ENCODE data around the gene STXBP5. TPM values are rescaled to one million over a fixed set of nuclear protein-coding genes. Genes with fewer than 3 reads are reported as not detected.

The STXBP5 gene
- 10 to 100 TPM; 11.4 to 11.5 TPM for total RNA-seq

DNA sequence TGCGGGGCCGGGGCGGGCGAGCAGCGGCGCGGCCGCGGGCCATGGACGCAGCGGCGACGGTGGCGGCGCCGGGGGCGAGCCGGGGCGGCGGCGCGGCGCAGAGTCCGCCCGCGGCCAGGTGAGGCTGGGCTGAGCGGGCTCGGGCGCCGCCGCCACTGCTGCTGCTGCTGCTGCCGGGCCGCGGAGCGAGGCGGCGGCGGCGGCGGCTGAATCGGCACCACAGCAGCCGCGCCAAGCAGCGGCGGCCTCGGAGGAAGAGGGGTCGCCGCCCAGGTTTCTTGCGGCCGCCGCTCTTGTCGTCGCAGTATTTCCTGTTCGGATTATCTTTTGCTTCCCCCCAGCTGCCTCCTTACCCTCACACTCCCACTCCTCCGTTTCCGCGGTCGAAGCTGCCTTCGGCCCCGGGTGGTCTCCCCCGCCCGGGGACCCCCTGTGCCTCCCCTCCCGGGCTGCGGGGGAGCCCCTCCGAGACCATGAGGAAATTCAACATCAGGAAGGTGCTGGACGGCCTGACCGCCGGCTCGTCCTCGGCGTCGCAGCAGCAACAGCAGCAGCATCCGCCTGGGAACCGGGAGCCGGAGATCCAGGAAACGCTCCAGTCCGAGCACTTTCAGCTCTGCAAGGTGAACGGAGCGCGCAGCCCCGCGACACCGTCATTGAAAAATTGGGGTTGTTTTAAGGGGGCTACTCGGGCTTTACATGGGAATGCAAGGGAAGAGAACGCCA lies at the start of gene STXBP5:
Gene STXBP5 (plus strand): TSS at position 358 of the 726 bp plus-strand sequence. CDS start 116 bp downstream, at position 474.
- CTCF ChIA-PET = interaction anchor here (0.8 kb wide), 1 partner anchor 13 kb away, joined by 3 read pairs; no protein-coding TSS in a partner anchor
- Mint-ChIP-seq H3K36me3 (ENCODE audit: low read depth) (peaks cover 2% of the 10 kb centered on the region), H3K4me1 (ENCODE audit: low read depth) (peaks cover 32% of the 10 kb centered on the region), H3K27ac (peak within 1 kb of the TSS; percentile 98), H3K4me3 (peak within 1 kb of the TSS; percentile 95), H3K27me3 (no peaks in the 10 kb centered on the region), H3K9me3 (no peaks in the 10 kb centered on the region)
- TF ChIP-seq, protein P1, sequence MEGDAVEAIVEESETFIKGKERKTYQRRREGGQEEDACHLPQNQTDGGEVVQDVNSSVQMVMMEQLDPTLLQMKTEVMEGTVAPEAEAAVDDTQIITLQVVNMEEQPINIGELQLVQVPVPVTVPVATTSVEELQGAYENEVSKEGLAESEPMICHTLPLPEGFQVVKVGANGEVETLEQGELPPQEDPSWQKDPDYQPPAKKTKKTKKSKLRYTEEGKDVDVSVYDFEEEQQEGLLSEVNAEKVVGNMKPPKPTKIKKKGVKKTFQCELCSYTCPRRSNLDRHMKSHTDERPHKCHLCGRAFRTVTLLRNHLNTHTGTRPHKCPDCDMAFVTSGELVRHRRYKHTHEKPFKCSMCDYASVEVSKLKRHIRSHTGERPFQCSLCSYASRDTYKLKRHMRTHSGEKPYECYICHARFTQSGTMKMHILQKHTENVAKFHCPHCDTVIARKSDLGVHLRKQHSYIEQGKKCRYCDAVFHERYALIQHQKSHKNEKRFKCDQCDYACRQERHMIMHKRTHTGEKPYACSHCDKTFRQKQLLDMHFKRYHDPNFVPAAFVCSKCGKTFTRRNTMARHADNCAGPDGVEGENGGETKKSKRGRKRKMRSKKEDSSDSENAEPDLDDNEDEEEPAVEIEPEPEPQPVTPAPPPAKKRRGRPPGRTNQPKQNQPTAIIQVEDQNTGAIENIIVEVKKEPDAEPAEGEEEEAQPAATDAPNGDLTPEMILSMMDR (IDR thresholded peaks at IDR 0.05) = no peak
- peak; percentile 12 for ATAC-seq
- POLR2A ChIA-PET = interaction anchor here (0.7 kb wide), 1 partner anchor 75 kb away, joined by 3 read pairs; no protein-coding TSS in a partner anchor
- intact Hi-C loops (cut with micrococcal nuclease) = loop anchor here (5.0 kb wide), 1 partner anchor 352 kb away; no protein-coding TSS in a partner anchor
- DNase-seq = peak; percentile 44

DNA sequence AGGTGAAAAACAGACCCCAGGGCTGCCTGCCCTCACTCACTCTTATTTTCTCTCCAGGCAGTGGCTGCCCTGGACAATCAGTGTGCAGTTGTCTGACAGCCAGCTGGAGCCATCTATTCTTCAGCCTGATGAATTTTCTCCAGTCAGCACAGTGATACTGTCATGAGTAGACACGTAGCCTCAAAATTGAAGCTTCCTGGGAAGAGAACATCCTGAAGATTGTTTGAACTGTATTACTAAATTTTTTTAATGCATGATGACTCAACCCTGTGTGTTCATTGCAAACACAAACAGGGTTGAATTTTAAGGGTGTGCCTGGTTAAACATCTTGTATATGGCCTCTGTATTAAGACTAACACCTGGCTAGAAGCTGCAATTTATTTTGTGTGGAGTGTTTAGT lies 49.8 kb upstream of the STXBP5 start:
- no peak overlapping the region for H3K27ac Mint-ChIP-seq
- DNase-seq (no peak), ATAC-seq (no peak)
- no peaks in the 10 kb centered on the region for H3K36me3 Mint-ChIP-seq (ENCODE audit: low read depth)
- H3K4me3 Mint-ChIP-seq = no peak overlapping the region
- H3K9me3 Mint-ChIP-seq = no peaks in the 10 kb centered on the region
- TF ChIP-seq, protein P1 (IDR thresholded peaks at IDR 0.05) = no peak
- CTCF ChIA-PET = no interaction called here
- H3K27me3 Mint-ChIP-seq = no peaks in the 10 kb centered on the region
- POLR2A ChIA-PET = no interaction called here
- no peaks in the 10 kb centered on the region for H3K4me1 Mint-ChIP-seq (ENCODE audit: low read depth)
- intact Hi-C loops (cut with micrococcal nuclease) = no loop called here

DNA sequence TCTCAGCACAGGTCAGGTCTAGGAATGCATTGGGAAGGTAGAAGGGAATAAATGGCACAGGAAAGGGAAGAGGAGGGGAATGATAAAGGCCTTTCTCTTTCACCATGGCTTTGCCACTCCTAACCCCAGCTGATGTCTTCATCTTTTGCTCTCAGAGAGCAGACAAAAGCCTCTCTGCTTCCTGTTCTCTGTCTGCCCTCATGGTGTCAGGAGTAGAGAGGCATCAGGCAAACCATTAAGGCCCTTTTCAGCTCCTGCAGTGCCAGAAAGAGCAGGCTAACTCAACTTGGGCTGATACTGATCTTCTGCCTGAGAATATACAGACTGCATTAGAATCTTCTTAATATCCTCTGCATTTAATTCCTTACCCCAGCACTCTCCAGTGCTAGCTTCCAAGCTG lies 48.0 kb upstream of the STXBP5 start:
- CTCF ChIA-PET = no interaction called here
- Mint-ChIP-seq H3K4me1 (ENCODE audit: low read depth) (no peaks in the 10 kb centered on the region), H3K9me3 (no peaks in the 10 kb centered on the region), H3K36me3 (ENCODE audit: low read depth) (no peaks in the 10 kb centered on the region), H3K27ac (no peak overlapping the region), H3K27me3 (no peaks in the 10 kb centered on the region), H3K4me3 (no peak overlapping the region)
- DNase-seq = no peak
- no peak for ATAC-seq
- TF ChIP-seq, protein P1 (IDR thresholded peaks at IDR 0.05) = no peak
- intact Hi-C loops (cut with micrococcal nuclease) = no loop called here
- POLR2A ChIA-PET = no interaction called here

DNA sequence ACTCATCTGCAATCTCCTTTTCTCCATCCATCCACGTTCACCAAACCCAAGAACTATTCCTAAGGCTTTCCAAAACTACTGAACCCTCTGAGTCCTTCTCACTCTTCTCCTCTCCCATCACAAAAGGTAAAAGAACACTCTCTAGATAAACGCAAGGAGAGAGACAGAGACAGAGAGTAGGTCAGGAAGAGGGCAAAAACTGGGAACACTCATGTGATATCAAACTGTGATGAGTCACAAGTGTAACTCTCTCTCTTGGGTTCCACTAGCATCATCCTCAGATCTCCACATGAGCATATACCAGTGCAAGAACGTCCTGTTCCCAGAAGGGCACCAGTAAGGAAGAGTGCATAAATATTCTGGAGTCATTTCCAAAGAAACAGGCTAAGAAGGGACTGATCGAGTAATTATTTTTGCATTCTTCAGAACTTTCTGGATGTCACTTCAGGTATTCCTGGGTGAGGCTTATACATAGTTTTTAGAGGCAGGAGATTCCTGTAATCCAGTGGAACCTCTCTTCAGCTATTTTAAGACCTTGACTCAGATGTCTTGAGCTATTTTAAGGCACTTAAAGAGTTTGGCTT lies 47.3 kb upstream of the STXBP5 start:
- Mint-ChIP-seq H3K4me3 (no peak overlapping the region), H3K27ac (no peak overlapping the region), H3K36me3 (ENCODE audit: low read depth) (no peaks in the 10 kb centered on the region), H3K27me3 (no peaks in the 10 kb centered on the region), H3K9me3 (no peaks in the 10 kb centered on the region), H3K4me1 (ENCODE audit: low read depth) (no peaks in the 10 kb centered on the region)
- TF ChIP-seq, protein P1 (IDR thresholded peaks at IDR 0.05) = no peak
- intact Hi-C loops (cut with micrococcal nuclease) = no loop called here
- CTCF ChIA-PET = no interaction called here
- POLR2A ChIA-PET = no interaction called here
- DNase-seq = no peak
- ATAC-seq = no peak

DNA sequence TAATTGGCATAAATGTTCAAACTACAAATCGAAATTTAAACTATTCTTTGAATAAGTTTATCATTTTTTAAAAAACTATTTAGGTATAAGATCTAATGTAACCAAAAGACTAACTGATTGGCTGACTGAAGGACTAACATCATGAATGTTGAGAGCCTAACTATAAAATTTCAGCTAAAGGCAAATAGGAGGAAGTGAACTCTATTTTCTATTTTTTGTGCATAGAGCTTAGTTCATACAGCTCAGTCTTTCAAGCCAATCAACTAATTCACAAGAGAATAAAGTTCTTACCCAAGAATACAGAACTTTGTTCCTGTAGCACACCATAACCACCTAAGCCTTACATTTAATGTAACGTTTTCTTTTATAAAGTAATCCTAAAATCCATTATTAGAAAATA lies 46.3 kb upstream of the STXBP5 start:
- Mint-ChIP-seq H3K4me3 (no peak overlapping the region), H3K27ac (no peak overlapping the region), H3K9me3 (no peaks in the 10 kb centered on the region), H3K4me1 (ENCODE audit: low read depth) (no peaks in the 10 kb centered on the region), H3K36me3 (ENCODE audit: low read depth) (no peaks in the 10 kb centered on the region), H3K27me3 (no peaks in the 10 kb centered on the region)
- POLR2A ChIA-PET = no interaction called here
- DNase-seq (no peak), ATAC-seq (no peak)
- intact Hi-C loops (cut with micrococcal nuclease) = no loop called here
- TF ChIP-seq, protein P1 (IDR thresholded peaks at IDR 0.05) = no peak
- CTCF ChIA-PET = no interaction called here

Measured in activated CD8-positive, alpha-beta T cell treated with anti-CD3 and anti-CD28 coated beads for 36 hours (primary cell).